Gastrocnemius medialis (tissue), 4 donors: ENCODE measurements around the gene TRIM28.

Experiments
- CTCF ChIP-seq, 5 experiments: fragments of 450-650 bp in 3 of 5; fragments of 200-600 bp in 2 of 5; sonication (generic) in 2 of 5; IDR thresholded peaks in 4 of 5; conservative IDR thresholded peaks in 1 of 5; 1 replicate in 4 of 5; 2 replicates in 1 of 5; pipeline ENCODE4 v1.5.1; 2016 to 2019; ENCODE audit warnings: antibody characterized with exemption in 5 of 5, mild to moderate bottlenecking in 3 of 5, moderate library complexity in 3 of 5
- POLR2A ChIP-seq, 2 donors: fragments of 450-650 bp; IDR thresholded peaks; one replicate each; pipeline ENCODE4 v1.6.1; 2017; ENCODE audit warnings: antibody characterized with exemption in 2 of 2, mild to moderate bottlenecking in 2 of 2, moderate library complexity in 2 of 2

- no peak for TF ChIP-seq CTCF (IDR thresholded peaks at IDR 0.05 in 4 of 5, conservative IDR thresholded peaks at IDR 0.05 in 1 of 5)
- no peak for TF ChIP-seq POLR2A (IDR thresholded peaks at IDR 0.05)
These were observed 32.3 kb upstream of the TRIM28 start, which contains the start of gene SLC27A5 for GRCh38 chr19:58511353-58512208.
